Neural progenitor cell (in vitro differentiated cells): Measurements from ENCODE around the gene AEBP1. TPM values are rescaled to one million over a fixed set of nuclear protein-coding genes. Genes with fewer than 3 reads are reported as not detected.

Experiments
- DNase-seq: peaks from one replicate; pipeline ENCODE4 v3.0.0-alpha.2; 2016; ENCODE audit warnings: low spot score
- H2AFZ ChIP-seq: fragments of 200-600 bp; sonication (generic); replicated peaks from 2 replicates; pipeline ENCODE4 v1.6.1; 2016; ENCODE audit warnings: antibody characterized with exemption
- H3F3A ChIP-seq: fragments of 200-600 bp; sonication (generic); 2 replicates; pipeline ENCODE4 v1.6.1; 2016; ENCODE audit warnings: antibody characterized with exemption, low read depth
- H3K27ac ChIP-seq: fragments of 200-600 bp; sonication (generic); 2 replicates; pipeline ENCODE4 v1.5.1; 2016; ENCODE audit warnings: mild to moderate bottlenecking
- H3K27me3 ChIP-seq: fragments of 200-600 bp; sonication (generic); 2 replicates; pipeline ENCODE4 v1.6.1; 2016; ENCODE audit warnings: mild to moderate bottlenecking, moderate library complexity
- H3K36me3 ChIP-seq: fragments of 200-600 bp; sonication (generic); 2 replicates; pipeline ENCODE4 v1.5.1; 2016
- H3K4me1 ChIP-seq: fragments of 200-600 bp; sonication (generic); 2 replicates; pipeline ENCODE4 v1.6.1; 2016; ENCODE audit warnings: mixed run types
- H3K4me2 ChIP-seq: fragments of 200-600 bp; sonication (generic); 2 replicates; pipeline ENCODE4 v1.6.1; 2016
- H3K4me3 ChIP-seq: fragments of 200-600 bp; sonication (generic); 2 replicates; pipeline ENCODE4 v1.5.1; 2016
- H3K79me2 ChIP-seq: fragments of 200-600 bp; sonication (generic); 2 replicates; pipeline ENCODE4 v1.6.1; 2016; ENCODE audit warnings: low read depth
- H3K9ac ChIP-seq: fragments of 200-600 bp; sonication (generic); 2 replicates; pipeline ENCODE4 v1.6.1; 2016
- H3K9me3 ChIP-seq: fragments of 200-600 bp; sonication (generic); 2 replicates; pipeline ENCODE4 v1.5.1; 2016; ENCODE audit warnings: low read depth
- H4K20me1 ChIP-seq: fragments of 200-600 bp; sonication (generic); 2 replicates; pipeline ENCODE4 v1.6.1; 2016; ENCODE audit warnings: low read depth
- H3K27ac Mint-ChIP-seq: 3 replicates; pipeline ENCODE4 v1.8.0; 2021; ENCODE audit warnings: mixed read lengths
- H3K27me3 Mint-ChIP-seq: 2 replicates; pipeline ENCODE4 v1.8.0; 2022; ENCODE audit warnings: low read depth, mild to moderate bottlenecking, inconsistent platforms, moderate library complexity, mixed read lengths; ENCODE audit not compliant: insufficient read depth
- H3K36me3 Mint-ChIP-seq: 3 replicates; pipeline ENCODE4 v1.8.0; 2021; ENCODE audit warnings: mixed read lengths
- H3K4me1 Mint-ChIP-seq: 3 replicates; pipeline ENCODE4 v1.8.0; 2021; ENCODE audit warnings: mixed read lengths
- H3K4me3 Mint-ChIP-seq: 3 replicates; pipeline ENCODE4 v1.8.0; 2021; ENCODE audit warnings: mild to moderate bottlenecking, moderate library complexity, mixed read lengths
- H3K9me3 Mint-ChIP-seq: 3 replicates; pipeline ENCODE4 v1.8.0; 2020; ENCODE audit warnings: mixed read lengths
- EZH2 ChIP-seq: fragments of 200-600 bp; sonication (generic); IDR thresholded peaks from 2 replicates; pipeline ENCODE4 v1.6.1; 2017; ENCODE audit warnings: antibody characterized with exemption, mild to moderate bottlenecking, moderate library complexity
- EZH2phosphoT487 ChIP-seq: fragments of 200-600 bp; sonication (generic); IDR thresholded peaks from 2 replicates; pipeline ENCODE4 v1.6.1; 2017; ENCODE audit warnings: antibody characterized with exemption
- total RNA-seq: library from RNA; depleted of rRNA; stranded (reverse); fragments of >200 nt; gene quantifications from 2 replicates; pipeline ENCODE4 v1.2.3, GENCODE V29; 2015; ENCODE audit warnings: low replicate concordance
- TF ChIP-seq, protein P1 (sequence below): fragments of 200-600 bp; sonication (generic); IDR thresholded peaks from 2 replicates; pipeline ENCODE4 v1.5.1; 2017; ENCODE audit warnings: antibody characterized with exemption, mild to moderate bottlenecking

Gene AEBP1
- total RNA-seq, 1 donor from 2014 or later = 4.5 TPM

DNA sequence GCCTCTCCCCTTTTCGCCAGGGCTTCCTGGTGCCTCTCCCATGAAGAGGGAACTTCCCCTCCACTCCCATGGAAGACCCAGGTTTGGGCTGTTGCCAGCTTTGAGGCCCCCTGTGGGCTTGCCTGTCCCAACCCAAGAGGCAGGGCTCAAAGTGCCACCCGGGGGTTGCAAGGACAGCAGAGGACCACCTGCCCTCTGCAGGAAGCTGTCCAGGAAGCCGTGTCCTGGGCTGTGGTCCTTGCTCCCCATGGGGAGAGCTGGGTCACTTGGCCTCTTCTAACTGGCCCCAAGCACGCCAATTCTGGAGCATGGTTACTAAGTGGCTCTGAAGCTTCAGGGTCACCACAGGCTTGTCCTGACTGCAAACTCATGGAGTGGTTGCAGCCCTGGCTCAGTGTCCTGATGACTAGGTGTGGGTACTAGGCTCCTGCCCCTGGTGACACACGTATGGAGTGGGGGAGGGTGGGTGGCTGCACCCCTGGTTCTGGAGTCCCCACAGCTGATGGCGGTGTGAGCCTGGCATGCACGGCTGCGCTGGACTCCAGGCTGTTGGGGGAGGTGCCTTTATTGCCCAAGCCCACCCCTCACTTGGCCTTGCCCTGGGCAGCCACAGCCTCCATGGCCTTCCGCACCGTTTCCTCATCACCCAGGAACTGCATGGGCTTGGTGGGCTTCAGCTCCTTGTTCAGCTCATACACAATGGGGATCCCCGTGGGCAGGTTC is 41.8 kb upstream of the AEBP1 start:
- Histone ChIP-seq H3F3A (peaks cover 23% of the 10 kb centered on the region), H3K27ac (no peak overlapping the region), H3K36me3 (no peaks in the 10 kb centered on the region), H3K4me3 (no peak overlapping the region), H3K4me1 (peaks cover 31% of the 10 kb centered on the region), H3K27me3 (no peaks in the 10 kb centered on the region), H3K9me3 (no peaks in the 10 kb centered on the region), H3K79me2 (no peaks in the 10 kb centered on the region), H2AFZ (no peak overlapping the region), H4K20me1 (peaks cover 15% of the 10 kb centered on the region), H3K9ac (no peak overlapping the region), H3K4me2 (no peak overlapping the region)
- Mint-ChIP-seq H3K27ac (no peak overlapping the region), H3K4me1 (peaks cover 19% of the 10 kb centered on the region), H3K9me3 (no peaks in the 10 kb centered on the region), H3K27me3 (peaks cover 12% of the 10 kb centered on the region), H3K4me3 (no peak overlapping the region), H3K36me3 (peaks cover 15% of the 10 kb centered on the region)
- TF ChIP-seq EZH2phosphoT487 = no peak
- TF ChIP-seq EZH2 = no peak
- TF ChIP-seq, protein P1, sequence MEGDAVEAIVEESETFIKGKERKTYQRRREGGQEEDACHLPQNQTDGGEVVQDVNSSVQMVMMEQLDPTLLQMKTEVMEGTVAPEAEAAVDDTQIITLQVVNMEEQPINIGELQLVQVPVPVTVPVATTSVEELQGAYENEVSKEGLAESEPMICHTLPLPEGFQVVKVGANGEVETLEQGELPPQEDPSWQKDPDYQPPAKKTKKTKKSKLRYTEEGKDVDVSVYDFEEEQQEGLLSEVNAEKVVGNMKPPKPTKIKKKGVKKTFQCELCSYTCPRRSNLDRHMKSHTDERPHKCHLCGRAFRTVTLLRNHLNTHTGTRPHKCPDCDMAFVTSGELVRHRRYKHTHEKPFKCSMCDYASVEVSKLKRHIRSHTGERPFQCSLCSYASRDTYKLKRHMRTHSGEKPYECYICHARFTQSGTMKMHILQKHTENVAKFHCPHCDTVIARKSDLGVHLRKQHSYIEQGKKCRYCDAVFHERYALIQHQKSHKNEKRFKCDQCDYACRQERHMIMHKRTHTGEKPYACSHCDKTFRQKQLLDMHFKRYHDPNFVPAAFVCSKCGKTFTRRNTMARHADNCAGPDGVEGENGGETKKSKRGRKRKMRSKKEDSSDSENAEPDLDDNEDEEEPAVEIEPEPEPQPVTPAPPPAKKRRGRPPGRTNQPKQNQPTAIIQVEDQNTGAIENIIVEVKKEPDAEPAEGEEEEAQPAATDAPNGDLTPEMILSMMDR = no peak
- DNase-seq = no peak

DNA sequence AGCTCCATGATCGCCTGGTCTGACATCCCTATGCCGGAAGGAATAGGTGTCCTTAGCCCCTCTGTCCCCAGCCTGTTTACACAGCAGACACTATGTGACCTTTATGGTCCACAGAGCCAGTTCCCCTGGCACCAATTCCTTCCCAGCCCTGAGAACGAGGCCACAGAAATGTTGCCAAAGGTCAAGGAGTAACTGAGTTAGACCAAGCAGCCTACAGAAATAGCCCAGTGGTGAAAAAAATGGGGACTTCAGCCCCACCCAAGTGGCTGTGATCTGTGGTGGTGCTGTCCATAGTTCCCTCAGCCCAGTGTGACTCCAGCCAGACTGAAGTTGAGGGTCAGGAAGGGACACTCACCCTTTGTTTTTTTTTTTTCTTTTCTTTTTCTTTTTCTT is 41.2 kb upstream of the AEBP1 start:
- Histone ChIP-seq H3K27me3 (no peaks in the 10 kb centered on the region), H3K9me3 (no peaks in the 10 kb centered on the region), H3K4me3 (no peak overlapping the region), H4K20me1 (peaks cover 15% of the 10 kb centered on the region), H3K4me2 (no peak overlapping the region), H3K36me3 (no peaks in the 10 kb centered on the region), H3K4me1 (peaks cover 31% of the 10 kb centered on the region), H3K9ac (no peak overlapping the region), H2AFZ (no peak overlapping the region), H3K27ac (no peak overlapping the region), H3F3A (peaks cover 23% of the 10 kb centered on the region), H3K79me2 (no peaks in the 10 kb centered on the region)
- H3K4me3 Mint-ChIP-seq = no peak overlapping the region
- no peaks in the 10 kb centered on the region for H3K9me3 Mint-ChIP-seq
- H3K27me3 Mint-ChIP-seq = peaks cover 12% of the 10 kb centered on the region
- no peak for DNase-seq
- H3K27ac Mint-ChIP-seq = no peak overlapping the region
- peaks cover 12% of the 10 kb centered on the region for H3K36me3 Mint-ChIP-seq
- TF ChIP-seq, protein P1 = no peak
- TF ChIP-seq EZH2phosphoT487 = no peak
- TF ChIP-seq EZH2 = no peak
- H3K4me1 Mint-ChIP-seq = peaks cover 19% of the 10 kb centered on the region

DNA sequence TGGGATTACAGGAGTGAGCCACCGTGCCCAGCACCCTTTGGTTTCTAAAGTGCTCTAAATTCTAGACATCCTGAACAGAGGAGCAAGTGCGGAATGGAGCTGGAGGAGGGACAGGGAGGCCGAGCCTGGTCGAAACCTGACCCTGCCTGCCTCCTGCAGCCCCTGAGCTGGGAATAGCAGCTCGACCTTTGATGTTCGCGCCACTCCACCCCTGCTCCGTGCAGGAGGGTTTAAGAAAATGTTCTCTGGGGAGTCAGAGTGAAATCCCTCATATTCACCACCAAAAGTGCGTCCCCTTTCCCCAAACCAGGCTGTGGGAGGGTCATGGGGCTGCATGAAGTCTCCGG is 40.6 kb upstream of the AEBP1 start:
- peaks cover 15% of the 10 kb centered on the region for H3K27me3 Mint-ChIP-seq
- Histone ChIP-seq H3K27me3 (peaks cover 3% of the 10 kb centered on the region), H3K4me1 (peaks cover 31% of the 10 kb centered on the region), H3F3A (peaks cover 27% of the 10 kb centered on the region), H4K20me1 (peaks cover 15% of the 10 kb centered on the region), H3K9ac (no peak overlapping the region), H3K4me2 (peak overlapping the region; percentile 78), H3K79me2 (no peaks in the 10 kb centered on the region), H3K4me3 (peak overlapping the region; percentile 20), H2AFZ (no peak overlapping the region), H3K27ac (no peak overlapping the region), H3K36me3 (no peaks in the 10 kb centered on the region), H3K9me3 (no peaks in the 10 kb centered on the region)
- peaks cover 19% of the 10 kb centered on the region for H3K4me1 Mint-ChIP-seq
- no peak overlapping the region for H3K27ac Mint-ChIP-seq
- TF ChIP-seq EZH2 = no peak
- TF ChIP-seq, protein P1 = no peak
- no peak for TF ChIP-seq EZH2phosphoT487
- H3K36me3 Mint-ChIP-seq = peaks cover 9% of the 10 kb centered on the region
- no peaks in the 10 kb centered on the region for H3K9me3 Mint-ChIP-seq
- peak overlapping the region; percentile 35 for H3K4me3 Mint-ChIP-seq
- peak; percentile 41 for DNase-seq
